Activated CD8-positive, alpha-beta T cell treated with anti-CD3 and anti-CD28 coated beads, Interleukin-2, amount 10 ng/mL, durations not matched to agents 7 days and 5 days (primary cell): ENCODE measurements around the gene ALX3. TPM values are rescaled to one million over a fixed set of nuclear protein-coding genes. Genes with fewer than 3 reads are reported as not detected.
"Not testable (repeated sequence)": the region's sequence is repeated elsewhere in the genome, so short reads cannot be mapped to it uniquely, and the experiment has no call there.

Source experiments
- ATAC-seq: fragments of 150-1000 bp; cut with Tn5 transposase; one replicate; pipeline ENCODE4 v1.10.0; 2021; ENCODE audit warnings: moderate library complexity
- CTCF ChIA-PET: fragments of 350-600 bp; sonication (Branson Sonifier 250); formaldehyde crosslinking; loops from one replicate; lab custom pipeline; 2021; ENCODE audit warnings: antibody characterized with exemption; lab: Charles Lee
- POLR2A ChIA-PET: fragments of 350-600 bp; sonication (Branson Sonifier 250); formaldehyde crosslinking; loops from one replicate; lab custom pipeline; 2021; ENCODE audit warnings: antibody characterized with exemption; lab: Charles Lee
- DNase-seq: peaks from one replicate; pipeline ENCODE4 v3.0.0-alpha.2; 2020
- H3K27ac Mint-ChIP-seq: one replicate; pipeline ENCODE4 v1.8.0; 2021; ENCODE audit warnings: mild to moderate bottlenecking, mixed read lengths
- H3K27me3 Mint-ChIP-seq: one replicate; pipeline ENCODE4 v1.8.0; 2021; ENCODE audit warnings: low read depth, mixed read lengths
- H3K36me3 Mint-ChIP-seq: one replicate; pipeline ENCODE4 v1.8.0; 2021; ENCODE audit warnings: low read depth, mixed read lengths
- H3K4me1 Mint-ChIP-seq: one replicate; pipeline ENCODE4 v1.8.0; 2021; ENCODE audit warnings: low read depth, mixed read lengths
- H3K4me3 Mint-ChIP-seq: one replicate; pipeline ENCODE4 v1.8.0; 2021; ENCODE audit warnings: mild to moderate bottlenecking, mixed read lengths
- H3K9me3 Mint-ChIP-seq: one replicate; pipeline ENCODE4 v1.8.0; 2022; ENCODE audit warnings: mixed read lengths; ENCODE audit not compliant: insufficient read depth
- total RNA-seq, 2 experiments: library from RNA; stranded (reverse); gene quantifications; one replicate each; pipeline ENCODE4 v1.2.3, GENCODE V29; 2021

The ALX3 gene
- total RNA-seq, 2 experiments from 2014 or later = not detected

DNA sequence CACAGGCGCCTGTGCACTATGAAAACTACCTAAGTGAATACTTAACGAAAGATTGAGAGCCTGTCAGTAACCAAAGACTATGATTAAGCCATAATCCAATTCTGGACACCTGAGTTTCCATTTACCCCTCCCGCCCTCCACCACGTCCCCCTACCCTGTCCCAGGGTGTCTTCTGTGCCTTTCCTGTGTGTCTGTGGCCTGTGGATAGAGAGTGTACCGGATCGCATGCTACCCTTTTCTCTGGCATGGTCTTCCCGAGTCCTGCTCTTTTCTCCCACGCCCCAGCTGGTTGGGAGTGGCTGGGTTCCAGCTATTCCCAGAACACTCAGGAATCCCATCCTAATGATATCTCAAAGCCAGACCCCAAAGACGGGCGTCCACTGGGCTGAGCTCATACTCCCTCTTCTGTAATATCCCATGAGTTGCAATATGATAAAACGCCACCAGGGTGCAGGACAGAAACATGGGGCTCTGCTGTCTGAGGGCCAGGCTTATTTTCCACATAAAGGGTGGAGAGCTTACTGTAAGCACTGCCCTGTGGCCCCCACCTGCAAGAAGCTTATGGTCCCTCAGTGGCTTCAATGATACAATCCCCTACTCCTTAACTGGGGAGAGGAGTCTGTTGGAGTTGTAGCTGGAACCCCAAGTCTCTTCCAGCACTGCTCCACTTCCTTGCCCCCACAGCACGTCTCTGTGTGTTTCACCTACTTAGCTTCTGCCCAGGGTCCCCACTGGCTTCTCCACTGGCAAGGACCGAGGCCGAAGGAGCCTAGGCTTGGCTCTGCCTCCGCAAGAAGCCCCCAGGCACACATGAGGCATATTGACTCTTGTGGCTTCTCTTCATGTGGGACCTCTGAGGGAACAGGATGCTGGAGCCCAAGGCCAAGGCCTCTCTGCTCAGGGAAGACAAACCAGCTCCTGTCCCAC, 17.6 kb upstream of the ALX3 start:
- Mint-ChIP-seq H3K4me3 (no peak overlapping the region), H3K36me3 (no peaks in the 10 kb centered on the region), H3K9me3 (no peaks in the 10 kb centered on the region), H3K27ac (no peak overlapping the region), H3K27me3 (peaks cover 61% of the 10 kb centered on the region), H3K4me1 (peaks cover 11% of the 10 kb centered on the region)
- ChIA-PET CTCF (interaction anchor here (0.6 to 2.4 kb wide), 26 partner anchors 8 to 612 kb away, joined by 3 to 63 read pairs (median 4); partner anchors contain the start of genes ALX3 and UBL4B), POLR2A (no interaction called here)
- DNase-seq = peak; percentile 68
- ATAC-seq = peak; percentile 78

- DNase-seq = no peak
- Mint-ChIP-seq H3K27me3 (peaks cover 59% of the 10 kb centered on the region), H3K36me3 (no peaks in the 10 kb centered on the region), H3K4me3 (no peak overlapping the region), H3K9me3 (no peaks in the 10 kb centered on the region), H3K4me1 (peaks cover 13% of the 10 kb centered on the region), H3K27ac (no peak overlapping the region)
- ChIA-PET POLR2A (no interaction called here), CTCF (interaction anchor here (0.8 to 2.4 kb wide), 5 partner anchors 9 to 57 kb away, joined by 3 to 63 read pairs (median 6); no protein-coding TSS in a partner anchor)
- ATAC-seq = no peak
These were observed 16.5 kb upstream of the ALX3 start for GRCh38 chr1:110086961-110087360.

GRCh38 chr1:110085671-110086070, 15.2 kb upstream of the ALX3 start:
- ATAC-seq (no peak), DNase-seq (no peak)
- Mint-ChIP-seq H3K27me3 (peaks cover 64% of the 10 kb centered on the region), H3K27ac (no peak overlapping the region), H3K4me1 (peaks cover 13% of the 10 kb centered on the region), H3K9me3 (no peaks in the 10 kb centered on the region), H3K4me3 (no peak overlapping the region), H3K36me3 (no peaks in the 10 kb centered on the region)
- ChIA-PET POLR2A (no interaction called here), CTCF (no interaction called here)

DNA sequence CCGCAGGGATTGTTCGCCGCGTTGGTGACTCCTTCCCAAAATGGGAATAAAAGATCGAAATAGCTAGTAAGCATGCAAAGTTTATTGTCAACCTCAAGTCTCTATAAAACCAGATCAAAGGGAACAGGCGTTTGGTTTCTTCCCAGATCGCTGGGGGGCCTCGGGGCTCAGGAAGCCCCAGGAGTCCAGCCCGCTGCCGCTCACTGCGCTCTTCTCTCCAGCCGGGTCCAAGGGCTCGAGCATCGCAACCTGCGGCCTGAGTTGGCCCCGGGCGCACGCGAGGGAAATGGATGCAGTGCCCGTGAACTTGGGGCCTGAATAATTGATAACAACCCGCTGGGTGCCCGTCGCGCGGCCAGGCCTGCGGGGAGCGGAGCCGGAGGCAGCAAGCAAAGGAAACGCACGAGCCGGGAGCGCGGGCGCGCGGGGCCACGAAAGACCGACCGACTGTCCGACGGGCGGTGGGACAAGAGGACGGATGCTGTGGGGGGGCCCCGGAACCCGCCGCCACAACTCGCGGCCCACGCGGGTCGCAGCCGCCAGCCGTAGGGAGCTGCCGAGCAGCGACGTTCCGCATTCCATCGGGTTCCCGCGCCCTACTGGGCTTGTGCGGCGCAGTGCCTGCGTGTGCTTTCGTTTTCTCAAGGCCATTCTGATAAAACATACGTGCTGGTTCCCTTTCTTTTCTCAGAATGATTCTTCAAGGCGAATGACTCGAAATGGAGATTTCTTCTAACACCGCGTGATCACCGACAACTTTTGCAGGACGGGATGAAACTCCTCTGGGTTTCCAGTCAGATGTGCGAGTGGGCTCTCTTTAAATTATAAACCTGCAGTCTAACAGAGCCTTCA, 14.0 kb upstream of the ALX3 start:
- DNase-seq = peak; percentile 34
- Mint-ChIP-seq H3K27ac (no peak overlapping the region), H3K4me3 (peak overlapping the region; percentile 70), H3K4me1 (peaks cover 13% of the 10 kb centered on the region), H3K9me3 (no peaks in the 10 kb centered on the region), H3K27me3 (peaks cover 58% of the 10 kb centered on the region), H3K36me3 (no peaks in the 10 kb centered on the region)
- ChIA-PET POLR2A (no interaction called here), CTCF (interaction anchor here (3.6 kb wide), 1 partner anchor 30 kb away, joined by 10 read pairs; no protein-coding TSS in a partner anchor)
- peak; percentile 58 for ATAC-seq

DNA sequence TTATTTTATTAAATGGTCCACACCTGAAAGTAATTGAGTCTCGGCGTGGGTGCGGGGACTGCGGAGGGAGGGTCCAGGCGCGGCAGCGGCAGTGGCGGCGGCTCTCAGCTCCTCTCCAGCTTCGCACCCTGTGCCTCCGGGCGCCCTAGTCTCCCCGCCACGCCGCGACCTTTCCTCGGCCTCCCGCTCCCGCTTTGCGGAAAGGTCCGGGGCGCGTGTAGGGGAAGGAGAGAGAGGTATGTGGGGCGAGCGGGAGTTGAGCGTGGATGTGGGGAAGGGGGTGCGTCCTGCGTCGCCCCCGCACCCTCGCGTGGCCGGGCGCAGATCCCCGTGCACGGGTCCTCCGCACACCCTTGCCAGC, 13.4 kb upstream of the ALX3 start:
- H3K27me3 Mint-ChIP-seq = peaks cover 58% of the 10 kb centered on the region
- H3K36me3 Mint-ChIP-seq = no peaks in the 10 kb centered on the region
- no peaks in the 10 kb centered on the region for H3K9me3 Mint-ChIP-seq
- ATAC-seq = peak; percentile 13
- no peak overlapping the region for H3K27ac Mint-ChIP-seq
- no peak for DNase-seq
- ChIA-PET CTCF (interaction anchor here (0.9 to 3.6 kb wide), 2 partner anchors 29 to 376 kb away, joined by 3 to 10 read pairs; no protein-coding TSS in a partner anchor), POLR2A (no interaction called here)
- peak overlapping the region; percentile 70 for H3K4me3 Mint-ChIP-seq
- H3K4me1 Mint-ChIP-seq = peaks cover 13% of the 10 kb centered on the region

DNA sequence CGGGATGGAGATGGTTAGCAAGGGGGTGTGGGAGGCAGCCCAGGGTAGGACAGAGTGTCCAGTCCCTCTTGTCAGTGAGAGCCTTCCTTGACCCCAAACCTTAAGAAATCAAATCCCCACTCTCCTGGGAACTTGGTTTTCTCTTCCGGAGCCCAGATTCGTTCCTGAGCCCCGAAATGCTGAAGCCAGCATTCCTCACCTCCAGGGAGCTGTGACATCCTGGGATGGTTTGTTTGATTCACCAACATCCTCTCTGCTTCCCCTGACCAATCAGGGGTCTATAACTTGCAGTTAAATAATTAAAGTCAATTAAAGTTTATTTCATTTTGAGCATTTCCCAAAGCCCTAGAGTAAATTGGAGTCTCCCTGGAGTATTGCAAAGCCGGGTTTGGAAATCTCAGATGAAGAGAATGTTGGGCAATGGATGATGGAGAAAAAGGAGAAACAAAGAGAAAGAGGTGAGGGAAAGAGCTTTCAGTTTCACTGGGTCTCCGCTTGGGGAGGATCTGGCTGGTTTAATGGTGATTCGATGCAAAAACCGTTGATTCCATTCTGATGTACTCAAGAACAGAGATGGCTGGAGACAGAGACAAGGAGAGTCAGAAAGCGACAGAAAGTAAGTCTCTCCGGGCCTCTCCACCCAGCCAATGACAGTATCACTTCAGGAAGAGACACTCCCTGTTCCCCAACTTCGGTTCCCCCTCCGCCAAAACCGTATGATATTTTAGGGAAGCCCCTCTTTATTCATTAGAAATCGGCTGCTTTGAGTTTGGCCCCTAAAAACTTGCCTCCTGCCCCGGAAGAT, 12.8 kb upstream of the ALX3 start:
- H3K36me3 Mint-ChIP-seq = no peaks in the 10 kb centered on the region
- peaks cover 13% of the 10 kb centered on the region for H3K4me1 Mint-ChIP-seq
- H3K4me3 Mint-ChIP-seq = peak overlapping the region; percentile 70
- CTCF ChIA-PET = interaction anchor here (0.9 to 3.6 kb wide), 4 partner anchors 10 to 377 kb away, joined by 3 to 10 read pairs (median 4); no protein-coding TSS in a partner anchor
- H3K27ac Mint-ChIP-seq = no peak overlapping the region
- POLR2A ChIA-PET = no interaction called here
- H3K9me3 Mint-ChIP-seq = no peaks in the 10 kb centered on the region
- no peak for DNase-seq
- no peak for ATAC-seq
- H3K27me3 Mint-ChIP-seq = peaks cover 60% of the 10 kb centered on the region

DNA sequence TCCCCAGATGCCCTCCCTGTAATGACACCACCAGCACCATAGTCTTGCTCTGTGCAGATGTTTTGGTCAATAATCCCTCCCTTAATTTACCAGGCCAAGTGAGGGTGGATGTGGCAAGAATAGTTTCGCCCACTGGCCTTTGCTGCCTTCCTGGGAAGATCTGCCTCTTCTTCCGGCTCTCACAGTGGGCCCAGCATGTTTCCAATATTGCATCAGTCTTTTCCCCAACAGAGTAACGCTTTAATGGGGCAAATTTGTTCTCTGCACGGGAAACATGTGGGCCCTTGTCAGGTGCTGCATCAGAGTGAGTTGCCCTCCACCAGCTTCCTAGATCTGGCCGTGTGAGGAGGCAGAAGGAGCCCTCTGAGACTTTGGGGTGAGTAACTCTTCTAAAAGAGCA, 12.0 kb upstream of the ALX3 start:
- no peak overlapping the region for H3K27ac Mint-ChIP-seq
- CTCF ChIA-PET = interaction anchor here (0.6 to 3.6 kb wide), 8 partner anchors 9 to 52 kb away, joined by 3 to 14 read pairs (median 4); no protein-coding TSS in a partner anchor
- no peaks in the 10 kb centered on the region for H3K9me3 Mint-ChIP-seq
- no peaks in the 10 kb centered on the region for H3K36me3 Mint-ChIP-seq
- H3K4me3 Mint-ChIP-seq = no peak overlapping the region
- H3K4me1 Mint-ChIP-seq = peaks cover 13% of the 10 kb centered on the region
- ATAC-seq (no peak), DNase-seq (no peak)
- peaks cover 58% of the 10 kb centered on the region for H3K27me3 Mint-ChIP-seq
- POLR2A ChIA-PET = no interaction called here

GRCh38 chr1:110081061-110081460, 10.6 kb upstream of the ALX3 start:
- Mint-ChIP-seq H3K9me3 (no peaks in the 10 kb centered on the region), H3K4me3 (no peak overlapping the region), H3K27ac (no peak overlapping the region), H3K36me3 (no peaks in the 10 kb centered on the region), H3K27me3 (peaks cover 52% of the 10 kb centered on the region), H3K4me1 (peaks cover 13% of the 10 kb centered on the region)
- ATAC-seq (no peak), DNase-seq (no peak)
- ChIA-PET CTCF (interaction anchor here (1.4 to 3.6 kb wide), 6 partner anchors 10 to 51 kb away, joined by 4 to 14 read pairs (median 8); no protein-coding TSS in a partner anchor), POLR2A (interaction anchor here (1.2 kb wide), 1 partner anchor 10 kb away, joined by 3 read pairs; no protein-coding TSS in a partner anchor)

GRCh38 chr1:110079995-110080394, 9.5 kb upstream of the ALX3 start:
- POLR2A ChIA-PET, ATAC-seq, H3K9me3 Mint-ChIP-seq, H3K4me3 Mint-ChIP-seq, DNase-seq, H3K27ac Mint-ChIP-seq, H3K36me3 Mint-ChIP-seq, CTCF ChIA-PET: not testable (repeated sequence)
- peaks cover 13% of the 10 kb centered on the region for H3K4me1 Mint-ChIP-seq
- H3K27me3 Mint-ChIP-seq = peaks cover 48% of the 10 kb centered on the region

DNA sequence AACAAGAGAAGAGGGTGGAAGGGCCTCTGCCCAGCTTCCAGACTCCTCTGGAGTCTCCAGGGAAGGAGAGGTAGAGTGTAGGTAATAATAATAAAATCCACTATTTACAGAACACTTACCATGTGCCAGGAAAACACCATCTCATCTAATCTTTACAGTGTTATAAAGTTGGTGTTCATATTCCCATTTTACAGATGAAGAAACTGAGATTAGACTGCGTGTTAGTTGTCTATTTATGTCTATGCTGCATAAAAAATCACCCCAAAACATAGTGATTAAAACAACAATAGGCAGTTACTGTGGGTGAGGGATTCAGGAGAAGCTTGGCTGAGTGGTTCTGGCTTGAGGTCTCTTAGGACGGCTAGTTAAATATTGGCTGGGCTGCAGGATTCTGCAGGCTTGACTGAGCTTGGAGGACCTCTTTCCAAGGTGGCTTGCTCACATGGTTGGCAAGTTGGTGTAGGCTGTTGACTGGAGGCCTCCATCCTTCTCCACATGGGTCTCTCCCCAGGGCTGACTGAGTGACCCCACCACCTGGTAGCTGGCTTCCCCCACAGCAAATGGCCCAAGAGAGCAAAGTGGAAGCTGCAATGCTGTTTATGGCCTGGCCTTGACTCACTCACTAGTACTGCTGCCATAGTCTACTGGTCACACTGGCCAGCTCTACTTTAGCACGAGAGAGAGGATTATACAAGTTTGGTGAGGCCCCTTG, 6.5 kb upstream of the ALX3 start:
- no peak for DNase-seq
- H3K4me1 Mint-ChIP-seq = no peaks in the 10 kb centered on the region
- ChIA-PET POLR2A (no interaction called here), CTCF (interaction anchor here (0.9 to 2.3 kb wide), 5 partner anchors 11 to 47 kb away, joined by 3 to 11 read pairs (median 5); no protein-coding TSS in a partner anchor)
- H3K9me3 Mint-ChIP-seq = no peaks in the 10 kb centered on the region
- H3K27me3 Mint-ChIP-seq = peaks cover 49% of the 10 kb centered on the region
- H3K36me3 Mint-ChIP-seq = no peaks in the 10 kb centered on the region
- H3K4me3 Mint-ChIP-seq = no peak overlapping the region
- no peak overlapping the region for H3K27ac Mint-ChIP-seq
- ATAC-seq = no peak
